ENCODE data around the gene TTC24. TPM values are rescaled to one million over a fixed set of nuclear protein-coding genes. Genes with fewer than 3 reads are reported as not detected.

Gene TTC24
- total and polyA plus RNA-seq, 2 experiments from 2014 or later: not detected

DNA sequence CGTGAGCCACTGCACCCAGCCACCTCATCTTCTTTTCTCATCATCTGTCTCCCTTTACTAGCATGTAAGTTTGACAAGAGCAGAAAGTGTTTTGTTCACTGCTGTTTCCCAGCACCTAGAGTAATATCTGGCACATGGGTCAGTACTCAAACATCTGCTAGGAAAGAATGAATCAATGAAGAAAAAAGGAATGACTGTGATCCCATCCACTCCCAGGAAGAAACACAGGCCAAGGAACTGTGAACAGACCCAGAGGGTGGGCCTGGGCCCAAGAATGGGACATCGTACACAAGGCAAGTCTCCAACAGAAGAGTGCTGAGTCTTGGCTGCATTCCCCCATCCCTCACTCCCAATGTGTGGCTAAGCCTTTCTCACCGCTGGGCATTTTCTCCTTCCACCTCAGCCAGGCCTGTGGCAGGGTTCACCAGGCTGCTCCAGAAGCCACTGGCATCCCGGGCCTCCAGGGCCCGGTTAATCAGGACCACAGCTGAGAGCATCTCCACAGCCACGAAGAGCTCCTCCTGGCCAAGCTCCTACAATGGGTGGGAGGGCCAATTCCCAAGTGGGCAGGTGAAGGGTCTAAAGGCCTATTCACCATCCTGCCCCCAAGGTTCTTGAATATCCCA, 25.6 kb upstream of the TTC24 start:
- TF ChIP-seq EZH2 (IDR thresholded peaks at IDR 0.05; ENCODE audit: borderline replicate concordance) (no peak), EZH2phosphoT487 (IDR thresholded peaks at IDR 0.05; ENCODE audit: low read depth, severe bottlenecking, unreplicated experiment) (no peak)
- TF ChIP-seq, protein P1, sequence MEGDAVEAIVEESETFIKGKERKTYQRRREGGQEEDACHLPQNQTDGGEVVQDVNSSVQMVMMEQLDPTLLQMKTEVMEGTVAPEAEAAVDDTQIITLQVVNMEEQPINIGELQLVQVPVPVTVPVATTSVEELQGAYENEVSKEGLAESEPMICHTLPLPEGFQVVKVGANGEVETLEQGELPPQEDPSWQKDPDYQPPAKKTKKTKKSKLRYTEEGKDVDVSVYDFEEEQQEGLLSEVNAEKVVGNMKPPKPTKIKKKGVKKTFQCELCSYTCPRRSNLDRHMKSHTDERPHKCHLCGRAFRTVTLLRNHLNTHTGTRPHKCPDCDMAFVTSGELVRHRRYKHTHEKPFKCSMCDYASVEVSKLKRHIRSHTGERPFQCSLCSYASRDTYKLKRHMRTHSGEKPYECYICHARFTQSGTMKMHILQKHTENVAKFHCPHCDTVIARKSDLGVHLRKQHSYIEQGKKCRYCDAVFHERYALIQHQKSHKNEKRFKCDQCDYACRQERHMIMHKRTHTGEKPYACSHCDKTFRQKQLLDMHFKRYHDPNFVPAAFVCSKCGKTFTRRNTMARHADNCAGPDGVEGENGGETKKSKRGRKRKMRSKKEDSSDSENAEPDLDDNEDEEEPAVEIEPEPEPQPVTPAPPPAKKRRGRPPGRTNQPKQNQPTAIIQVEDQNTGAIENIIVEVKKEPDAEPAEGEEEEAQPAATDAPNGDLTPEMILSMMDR (IDR thresholded peaks at IDR 0.05; ENCODE audit: poor library complexity): no peak
- H3K36me3 ChIP-seq (replicated peaks; ENCODE audit: insufficient read depth, low read depth): no peaks in the 10 kb centered on the region
- H2AFZ ChIP-seq: no peak overlapping the region
- H3K27me3 ChIP-seq: no peaks in the 10 kb centered on the region
- no peak overlapping the region for H3K4me3 ChIP-seq
- no peaks in the 10 kb centered on the region for H3K79me2 ChIP-seq
- H3K9me3 ChIP-seq (ENCODE audit: low read depth): no peaks in the 10 kb centered on the region
- H3K4me1 ChIP-seq (ENCODE audit: insufficient read depth): no peaks in the 10 kb centered on the region
- no peak overlapping the region for H3K4me2 ChIP-seq
- H3K9me2 ChIP-seq (replicated peaks; ENCODE audit: insufficient read depth): no peaks in the 10 kb centered on the region
- H4K20me1 ChIP-seq (ENCODE audit: insufficient read depth, poor library complexity, severe bottlenecking): no peaks in the 10 kb centered on the region
- DNase-seq (ENCODE audit: low spot score): no peak
- H3K27ac ChIP-seq: no peak overlapping the region
- 96% methylated on average over 6 of the region's 6 CpGs for WGBS (ENCODE audit: low lambda C conversion rate, missing lambda C conversion rate)

DNA sequence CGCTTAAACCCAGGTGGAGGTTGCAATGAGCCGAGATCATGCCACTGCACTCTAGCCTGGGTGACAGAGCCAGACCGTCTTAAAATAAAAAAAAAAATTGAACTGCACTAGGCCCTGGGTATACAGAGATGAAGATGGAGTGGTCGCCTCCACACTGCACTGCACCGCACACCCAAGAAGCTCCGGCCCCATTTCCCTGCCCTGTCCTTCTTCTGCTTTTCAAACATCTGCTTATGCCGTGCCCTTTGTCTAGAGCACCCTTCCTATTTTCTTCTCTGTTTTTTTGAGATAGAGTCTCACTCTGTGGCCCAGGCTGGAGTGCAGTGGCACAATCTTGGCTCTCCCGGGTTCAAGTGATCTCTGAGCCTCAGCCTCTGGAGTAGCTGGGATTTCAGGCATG, 24.6 kb upstream of the TTC24 start:
- H3K79me2 ChIP-seq: no peaks in the 10 kb centered on the region
- 84% methylated on average over 8 of the region's 8 CpGs for WGBS (ENCODE audit: low lambda C conversion rate, missing lambda C conversion rate)
- no peak overlapping the region for H2AFZ ChIP-seq
- H3K4me2 ChIP-seq: no peak overlapping the region
- no peak overlapping the region for H3K27ac ChIP-seq
- H3K4me3 ChIP-seq: no peak overlapping the region
- TF ChIP-seq EZH2 (IDR thresholded peaks at IDR 0.05; ENCODE audit: borderline replicate concordance) (no peak), EZH2phosphoT487 (IDR thresholded peaks at IDR 0.05; ENCODE audit: low read depth, severe bottlenecking, unreplicated experiment) (no peak)
- TF ChIP-seq, protein P1 (IDR thresholded peaks at IDR 0.05; ENCODE audit: poor library complexity): no peak
- no peaks in the 10 kb centered on the region for H3K4me1 ChIP-seq (ENCODE audit: insufficient read depth)
- no peaks in the 10 kb centered on the region for H3K9me3 ChIP-seq (ENCODE audit: low read depth)
- H4K20me1 ChIP-seq (ENCODE audit: insufficient read depth, poor library complexity, severe bottlenecking): no peaks in the 10 kb centered on the region
- no peaks in the 10 kb centered on the region for H3K36me3 ChIP-seq (replicated peaks; ENCODE audit: insufficient read depth, low read depth)
- DNase-seq (ENCODE audit: low spot score): no peak
- no peaks in the 10 kb centered on the region for H3K9me2 ChIP-seq (replicated peaks; ENCODE audit: insufficient read depth)
- no peaks in the 10 kb centered on the region for H3K27me3 ChIP-seq

GRCh38 chr1:156555715-156556114, 23.8 kb upstream of the TTC24 start:
- Histone ChIP-seq H3K4me1 (ENCODE audit: insufficient read depth) (no peaks in the 10 kb centered on the region), H4K20me1 (ENCODE audit: insufficient read depth, poor library complexity, severe bottlenecking) (no peaks in the 10 kb centered on the region), H3K36me3 (replicated peaks; ENCODE audit: insufficient read depth, low read depth) (no peaks in the 10 kb centered on the region), H3K4me2 (no peak overlapping the region), H2AFZ (no peak overlapping the region), H3K79me2 (no peaks in the 10 kb centered on the region), H3K9me2 (replicated peaks; ENCODE audit: insufficient read depth) (no peaks in the 10 kb centered on the region), H3K9me3 (ENCODE audit: low read depth) (no peaks in the 10 kb centered on the region), H3K27me3 (no peaks in the 10 kb centered on the region), H3K4me3 (no peak overlapping the region), H3K27ac (no peak overlapping the region)
- TF ChIP-seq, protein P1 (IDR thresholded peaks at IDR 0.05; ENCODE audit: poor library complexity): no peak
- no peak for TF ChIP-seq EZH2 (IDR thresholded peaks at IDR 0.05; ENCODE audit: borderline replicate concordance)
- no peak for TF ChIP-seq EZH2phosphoT487 (IDR thresholded peaks at IDR 0.05; ENCODE audit: low read depth, severe bottlenecking, unreplicated experiment)
- 74% methylated on average over 2 of the region's 2 CpGs for WGBS (ENCODE audit: low lambda C conversion rate, missing lambda C conversion rate)
- DNase-seq (ENCODE audit: low spot score): no peak

Data from hepatocyte (in vitro differentiated cells).